Left forelimb (tissue), 1 donor: Measurements from ENCODE around the gene LRRC8C.

Experiments
- DNase-seq: peaks from one replicate; pipeline ENCODE4 v3.0.0-alpha.2; 2018; ENCODE audit warnings: low spot score

LRRC8C gene

DNA sequence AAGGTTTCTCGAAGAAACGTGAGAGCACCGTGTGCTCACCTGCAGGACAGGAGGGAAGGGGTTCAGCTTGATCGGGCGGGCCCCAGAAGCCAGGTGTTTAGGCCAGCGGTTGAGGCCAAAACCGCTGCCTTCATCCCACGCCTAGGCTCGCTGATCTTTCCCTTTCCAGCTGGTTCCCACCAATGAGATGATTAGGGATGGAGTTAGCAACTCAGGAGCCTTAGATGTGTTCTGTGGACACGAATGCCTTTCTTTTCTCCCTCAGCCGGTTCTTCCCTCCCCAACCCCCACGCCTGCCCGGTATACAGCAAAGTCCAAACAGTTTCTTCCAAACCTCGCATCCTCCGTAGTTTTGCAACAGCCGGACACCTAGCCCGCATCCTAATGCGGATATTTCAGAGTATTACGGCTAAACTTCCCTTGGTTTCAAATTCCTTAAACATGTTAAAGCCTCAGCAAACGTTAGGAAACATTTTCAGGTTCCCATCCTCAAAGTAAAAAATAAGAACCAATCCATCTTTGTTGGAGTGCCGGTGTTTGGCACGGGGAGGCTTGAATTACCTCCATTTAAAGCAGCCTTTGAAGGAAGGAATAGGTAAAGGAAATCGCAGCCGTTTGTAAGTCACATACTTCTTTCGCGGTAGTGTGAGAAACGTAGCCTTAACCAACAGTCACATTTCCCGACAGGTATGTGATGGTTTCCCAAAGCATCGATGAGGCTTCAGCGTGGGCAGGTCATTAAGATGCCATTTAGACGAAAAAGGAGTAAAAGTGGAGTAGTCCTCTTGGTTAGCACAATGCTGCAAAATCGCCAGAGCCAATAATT, 1.1 kb downstream of the LRRC8C start:
- DNase-seq = no peak

DNA sequence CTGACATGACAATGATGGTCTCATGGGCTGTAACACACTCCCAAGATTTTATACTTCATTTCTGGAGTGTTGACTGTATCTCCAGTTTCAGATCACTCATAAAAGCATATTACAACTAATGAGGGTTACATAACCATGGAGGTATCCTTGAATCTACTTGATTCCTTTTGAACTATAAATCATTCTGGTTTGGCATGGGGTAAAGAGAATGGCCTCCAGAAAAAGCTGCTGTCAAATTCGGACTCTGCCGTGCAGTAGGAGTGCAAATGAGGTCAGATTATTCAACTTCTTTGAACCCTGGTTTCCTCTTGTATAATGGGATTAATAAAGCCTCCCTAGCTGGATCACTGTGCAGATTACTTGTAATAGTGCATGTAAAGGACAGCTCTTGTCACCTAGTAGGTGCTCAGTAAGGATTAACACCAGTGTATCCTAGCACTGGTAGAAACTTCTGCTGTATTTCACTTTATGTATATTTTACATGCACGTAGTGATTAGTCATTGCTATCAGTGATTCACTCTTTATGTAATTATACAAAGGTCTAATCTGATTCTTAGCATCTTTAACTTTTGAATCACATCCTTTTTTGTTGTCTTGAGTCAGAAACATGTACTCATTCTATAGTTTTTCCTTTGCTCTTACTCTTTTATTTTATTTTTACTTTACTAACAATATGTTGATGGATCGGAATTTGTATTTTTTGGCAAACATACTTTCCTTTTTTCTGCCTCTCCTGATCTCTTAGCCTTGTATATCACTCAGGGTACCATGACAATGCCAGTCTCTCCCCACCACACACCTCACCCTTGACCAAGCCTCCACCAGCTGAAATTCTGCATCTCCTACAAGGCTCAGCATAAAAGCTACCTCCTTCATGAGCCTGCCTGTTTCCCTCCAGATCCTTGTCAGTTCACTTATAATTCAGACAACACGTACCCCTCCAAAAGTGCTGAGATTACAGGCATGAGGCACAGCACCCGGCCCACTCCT, 3.2 kb downstream of the LRRC8C start:
- DNase-seq = no peak

GRCh38 chr1:89637496-89637895, 4.6 kb downstream of the LRRC8C start:
- no peak for DNase-seq

DNA sequence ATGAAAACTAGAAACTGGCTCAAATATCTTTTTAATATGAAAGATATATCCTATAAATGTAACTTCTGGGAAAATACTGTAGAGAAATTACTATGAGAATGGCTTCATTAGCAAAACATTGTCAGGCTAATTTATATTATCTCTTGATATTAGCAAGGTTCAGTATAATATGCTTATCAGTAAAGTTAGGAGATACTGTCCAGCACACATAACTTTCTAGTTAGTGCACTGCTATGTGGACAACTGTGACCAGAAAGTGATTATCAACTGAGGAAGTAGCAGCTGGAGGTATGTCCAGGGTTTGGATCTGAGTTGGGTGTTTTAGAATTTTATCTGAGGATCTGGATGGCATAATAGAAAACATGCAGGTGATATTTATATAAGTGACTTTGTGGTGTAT, 7.5 kb downstream of the LRRC8C start:
- DNase-seq = no peak

GRCh38 chr1:89641781-89642180, 8.9 kb downstream of the LRRC8C start:
- DNase-seq = no peak

- DNase-seq = no peak
Measured at GRCh38 chr1:89643577-89643976, 10.7 kb downstream of the LRRC8C start.

- no peak for DNase-seq
Measured at GRCh38 chr1:89644119-89644814, 11.3 kb downstream of the LRRC8C start.

- no peak for DNase-seq
Measured at GRCh38 chr1:89646259-89646658, 13.3 kb downstream of the LRRC8C start.

GRCh38 chr1:89649783-89650182, 16.9 kb downstream of the LRRC8C start:
- no peak for DNase-seq

- no peak for DNase-seq
Measured at GRCh38 chr1:89652373-89652772, 19.5 kb downstream of the LRRC8C start.

DNA sequence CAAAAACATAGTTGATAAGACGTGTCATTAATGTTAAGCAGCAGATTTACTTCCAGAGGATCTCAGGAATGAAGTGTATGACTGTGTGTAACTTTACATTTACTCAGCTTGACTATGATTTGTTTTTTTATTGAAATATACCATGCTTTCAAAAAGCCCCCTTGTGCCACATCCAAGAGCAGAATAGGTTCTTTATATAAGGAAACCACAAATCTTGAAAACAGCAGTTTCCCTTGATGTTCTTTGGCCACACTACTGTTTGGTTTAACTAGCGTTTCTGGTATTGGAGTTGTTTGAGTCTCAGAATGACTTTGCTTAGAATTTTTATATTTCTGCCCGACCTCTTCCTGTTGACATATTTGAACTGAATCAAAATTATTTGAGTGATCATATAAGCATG, 25.0 kb downstream of the LRRC8C start:
- DNase-seq = no peak

DNA sequence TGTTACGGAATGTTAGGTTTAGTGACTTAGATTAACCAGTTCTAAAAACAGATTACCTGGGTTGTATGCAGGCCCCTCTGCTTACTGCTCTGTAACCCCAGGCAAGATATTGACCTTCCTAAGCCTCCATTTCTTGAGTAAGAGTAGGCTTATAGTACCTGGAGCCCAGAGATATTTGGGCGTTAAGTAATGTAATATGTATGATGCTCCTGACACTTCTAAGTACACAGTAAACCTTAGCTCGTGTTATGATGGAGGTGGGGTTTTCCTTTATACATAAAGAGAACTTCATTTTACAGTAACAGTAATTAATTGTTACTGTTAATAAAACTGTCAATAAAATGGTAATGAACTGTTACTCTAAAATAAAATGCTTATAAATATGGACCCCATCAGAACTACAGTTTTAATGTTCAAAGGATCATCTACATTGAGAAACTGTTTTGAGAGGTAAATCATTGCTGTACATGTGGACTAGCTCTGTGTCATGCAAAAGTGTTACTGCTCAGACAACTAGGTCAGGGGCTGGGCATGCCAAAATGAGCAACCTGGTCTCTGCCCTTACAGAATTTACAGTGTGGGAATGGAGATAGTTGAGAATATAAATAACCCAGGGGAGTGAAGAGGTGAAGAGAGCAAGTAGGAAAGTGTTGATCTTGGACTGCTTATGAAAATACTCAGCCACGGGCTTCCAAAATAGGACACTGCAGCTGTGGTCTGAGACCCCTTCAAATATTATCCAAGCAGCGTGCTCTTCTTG, 26.6 kb downstream of the LRRC8C start:
- DNase-seq = no peak

GRCh38 chr1:89660224-89661061, 27.5 kb downstream of the LRRC8C start:
- DNase-seq = no peak

GRCh38 chr1:89665941-89666340, 33.0 kb downstream of the LRRC8C start:
- no peak for DNase-seq

GRCh38 chr1:89666640-89667039, 33.7 kb downstream of the LRRC8C start:
- no peak for DNase-seq

GRCh38 chr1:89667691-89668090, 34.8 kb downstream of the LRRC8C start:
- no peak for DNase-seq

GRCh38 chr1:89668961-89669360, 36.0 kb downstream of the LRRC8C start:
- DNase-seq = no peak

GRCh38 chr1:89669441-89669840, 36.5 kb downstream of the LRRC8C start:
- no peak for DNase-seq

DNA sequence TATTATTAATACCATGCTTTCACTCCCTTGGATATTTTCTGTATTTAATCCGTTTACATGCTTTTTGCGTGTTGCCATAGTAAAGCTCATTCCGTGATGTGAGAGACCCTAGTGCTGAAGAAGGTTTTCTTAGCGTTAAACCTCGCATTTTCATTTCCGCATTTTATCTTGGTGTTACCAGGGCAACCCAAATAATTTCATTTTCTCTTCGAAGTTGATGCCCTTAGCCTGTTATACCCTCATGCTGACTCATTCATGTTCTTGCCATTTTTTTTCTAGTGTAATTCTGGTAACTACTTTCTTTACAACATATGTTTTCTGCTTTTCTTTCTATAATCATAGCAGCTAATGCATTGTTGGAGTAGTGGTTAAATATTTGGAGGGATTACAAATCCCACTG, 37.2 kb downstream of the LRRC8C start:
- no peak for DNase-seq

GRCh38 chr1:89670711-89671110, 37.8 kb downstream of the LRRC8C start:
- no peak for DNase-seq
